Measurements from ENCODE around the gene CDK19. TPM values are rescaled to one million over a fixed set of nuclear protein-coding genes. Genes with fewer than 3 reads are reported as not detected.

The CDK19 gene
- total and polyA plus RNA-seq, 12 donors: 3.5 to 59.1 (median 7.9) TPM

DNA sequence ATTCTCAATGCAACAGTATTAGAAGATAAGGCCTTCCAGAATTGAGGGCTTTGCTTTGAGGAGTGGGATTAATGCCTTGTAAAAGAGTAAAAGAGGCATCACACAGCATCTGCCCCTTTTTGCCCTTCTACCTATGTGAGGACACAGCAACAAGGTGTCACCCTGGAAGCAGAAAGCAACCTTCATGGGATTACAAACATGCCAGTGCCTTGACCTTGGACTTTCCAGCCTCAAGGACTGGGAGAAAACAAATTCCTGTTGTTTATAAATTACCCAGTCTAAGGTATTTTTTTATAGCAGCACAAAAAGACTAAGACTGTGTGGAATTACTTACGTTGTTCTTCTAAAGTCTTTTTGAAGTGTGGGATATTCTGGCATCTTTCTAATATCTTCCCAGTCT is 188.8 kb downstream of the CDK19 start:
- peak overlapping the region in 3 of 5 donors; percentile 8 to 58 (median 39) for H3K27ac ChIP-seq
- 56 to 60% (median 57%) methylated on average over 1 of the region's 1 CpG for WGBS, 4 donors
- intact Hi-C loops (cut with DNase I): no loop called here
- H3K9me3 ChIP-seq (replicated peaks in 1 of 3): no peaks in the 10 kb centered on the region
- no peaks in the 10 kb centered on the region for H3K36me3 ChIP-seq (replicated peaks in 1 of 2)
- no peak for TF ChIP-seq POLR2A (IDR thresholded peaks at IDR 0.05)
- H3K4me3 ChIP-seq: no peak overlapping the region
- peaks cover 19 to 35% of the 10 kb centered on the region in 2 donors for H3K4me1 ChIP-seq (replicated peaks in 1 of 2)
- no peak for DNase-seq
- no peaks in the 10 kb centered on the region for H3K27me3 ChIP-seq

DNA sequence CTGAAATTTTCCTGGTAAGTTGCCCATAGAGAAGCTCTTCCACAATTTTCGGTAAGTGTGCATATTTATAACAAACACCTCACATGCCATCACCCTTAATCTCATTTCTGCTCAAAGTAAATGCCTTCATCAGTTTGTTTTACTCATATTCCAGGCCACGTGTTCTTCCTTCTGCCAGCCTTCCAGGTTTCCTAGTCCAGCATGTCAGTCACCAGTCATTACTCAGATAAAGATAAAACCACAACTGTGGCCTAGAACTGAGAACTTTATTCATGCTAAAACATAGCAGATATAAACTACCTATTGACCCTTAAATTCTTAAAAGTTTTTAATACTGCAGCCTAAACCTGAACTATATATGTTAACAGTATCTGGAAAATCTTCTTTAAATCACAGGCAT is 189.4 kb downstream of the CDK19 start:
- Histone ChIP-seq H3K4me1 (replicated peaks in 1 of 2) (peaks cover 19 to 41% of the 10 kb centered on the region in 2 donors), H3K27me3 (no peaks in the 10 kb centered on the region), H3K9me3 (replicated peaks in 1 of 3) (no peaks in the 10 kb centered on the region), H3K27ac (peak overlapping the region in 2 of 5 donors; percentile 8 to 58), H3K36me3 (replicated peaks in 1 of 2) (no peaks in the 10 kb centered on the region), H3K4me3 (no peak overlapping the region)
- intact Hi-C loops (cut with DNase I): no loop called here
- peak in 3 of 7 donors; percentile 34 to 55 (median 42) for DNase-seq
- TF ChIP-seq POLR2A (IDR thresholded peaks at IDR 0.05): no peak
- TF ChIP-seq, protein P1, sequence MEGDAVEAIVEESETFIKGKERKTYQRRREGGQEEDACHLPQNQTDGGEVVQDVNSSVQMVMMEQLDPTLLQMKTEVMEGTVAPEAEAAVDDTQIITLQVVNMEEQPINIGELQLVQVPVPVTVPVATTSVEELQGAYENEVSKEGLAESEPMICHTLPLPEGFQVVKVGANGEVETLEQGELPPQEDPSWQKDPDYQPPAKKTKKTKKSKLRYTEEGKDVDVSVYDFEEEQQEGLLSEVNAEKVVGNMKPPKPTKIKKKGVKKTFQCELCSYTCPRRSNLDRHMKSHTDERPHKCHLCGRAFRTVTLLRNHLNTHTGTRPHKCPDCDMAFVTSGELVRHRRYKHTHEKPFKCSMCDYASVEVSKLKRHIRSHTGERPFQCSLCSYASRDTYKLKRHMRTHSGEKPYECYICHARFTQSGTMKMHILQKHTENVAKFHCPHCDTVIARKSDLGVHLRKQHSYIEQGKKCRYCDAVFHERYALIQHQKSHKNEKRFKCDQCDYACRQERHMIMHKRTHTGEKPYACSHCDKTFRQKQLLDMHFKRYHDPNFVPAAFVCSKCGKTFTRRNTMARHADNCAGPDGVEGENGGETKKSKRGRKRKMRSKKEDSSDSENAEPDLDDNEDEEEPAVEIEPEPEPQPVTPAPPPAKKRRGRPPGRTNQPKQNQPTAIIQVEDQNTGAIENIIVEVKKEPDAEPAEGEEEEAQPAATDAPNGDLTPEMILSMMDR (IDR thresholded peaks at IDR 0.05): no peak
- 40 to 65% (median 48%) methylated on average over 2 of the region's 2 CpGs for WGBS, 4 donors

GRCh38 chr6:110622912-110623578 is 192.2 kb downstream of the CDK19 start:
- intact Hi-C loops (cut with DNase I): no loop called here
- no peaks in the 10 kb centered on the region for H3K36me3 ChIP-seq (replicated peaks in 1 of 2)
- peak overlapping the region in 3 of 5 donors; percentile 51 to 62 (median 58) for H3K27ac ChIP-seq
- TF ChIP-seq, protein P1 (IDR thresholded peaks at IDR 0.05): no peak
- WGBS, 4 donors: 55 to 59% (median 57%) methylated on average over 2 of the region's 2 CpGs
- H3K4me1 ChIP-seq (replicated peaks in 1 of 2): peaks cover 33 to 67% of the 10 kb centered on the region in 2 donors
- no peaks in the 10 kb centered on the region for H3K27me3 ChIP-seq
- no peaks in the 10 kb centered on the region for H3K9me3 ChIP-seq (replicated peaks in 1 of 3)
- H3K4me3 ChIP-seq: no peak overlapping the region
- DNase-seq: peak; percentile 48 to 88 (median 73)

GRCh38 chr6:110621061-110621460 is 194.2 kb downstream of the CDK19 start:
- H3K27me3 ChIP-seq: no peaks in the 10 kb centered on the region
- WGBS, 4 donors: 91 to 98% (median 94%) methylated on average over 8 to 9 of the region's 9 CpGs
- intact Hi-C loops (cut with DNase I): no loop called here

More at GRCh38 chr6:110621061-110621460, 194.2 kb downstream of the CDK19 start:
- H3K4me3 ChIP-seq: no peak overlapping the region
- H3K4me1 ChIP-seq (replicated peaks in 1 of 2): peaks cover 27 to 58% of the 10 kb centered on the region in 2 donors
- no peaks in the 10 kb centered on the region for H3K36me3 ChIP-seq (replicated peaks in 1 of 2)
- no peak for TF ChIP-seq POLR2A (IDR thresholded peaks at IDR 0.05)
- TF ChIP-seq, protein P1 (IDR thresholded peaks at IDR 0.05): no peak
- H3K9me3 ChIP-seq (replicated peaks in 1 of 3): no peaks in the 10 kb centered on the region
- no peak for DNase-seq
- H3K27ac ChIP-seq: no peak overlapping the region

Measured in adrenal gland (tissue), 12 donors.